A549 (cell line): ENCODE measurements around the gene RAD18. TPM values are rescaled to one million over a fixed set of nuclear protein-coding genes. Genes with fewer than 3 reads are reported as not detected.

Experiments used
- ATAC-seq, 2 experiments: fragments of 200-7000 bp in 1 of 2; fragments of >200 bp in 1 of 2; cut with Nextera tagmentation in 1 of 2; cut with Tn5 transposase in 1 of 2; 3 replicates each; pipeline versions ENCODE4 v1.8.0 to v1.9.1; 2018 to 2020; ENCODE audit warnings: mild to moderate bottlenecking in 1 of 2, moderate library complexity in 1 of 2
- CTCF ChIA-PET: fragments of 300-600 bp; sonication (Branson Sonifier 250); formaldehyde crosslinking; extraction: SDS; loops from one replicate; lab custom pipeline; 2021; ENCODE audit warnings: antibody characterized with exemption, inconsistent platforms; lab: Yijun Ruan, JAX
- POLR2A ChIA-PET: fragments of 350-600 bp; formaldehyde crosslinking; extraction: SDS; loops from one replicate; lab custom pipeline; 2021; ENCODE audit warnings: antibody characterized with exemption, inconsistent platforms; lab: Yijun Ruan, JAX
- DNase-seq, 2 experiments: peaks; one replicate each; pipeline versions ENCODE4 v3.0.0 to v3.0.0-alpha.2; 2011 to 2016; ENCODE audit warnings: low read depth in 1 of 2, low spot score in 1 of 2
- FAIRE-seq: peaks from 2 replicates; lab custom pipeline; 2011; peaks lifted over from hg19 to GRCh38; lab: Jason Lieb, UNC
- H3K27ac ChIP-seq, 2 experiments: fragments of >200 bp; sonication (Bioruptor Twin); formaldehyde crosslinking; 3 replicates each; pipeline ENCODE4 v1.5.1; 2016 to 2017
- H3K4me1 ChIP-seq: fragments of >200 bp; sonication (Bioruptor Twin); formaldehyde crosslinking; 3 replicates; pipeline ENCODE4 v1.6.1; 2016
- H3K4me2 ChIP-seq: fragments of >200 bp; sonication (Bioruptor Twin); formaldehyde crosslinking; 3 replicates; pipeline ENCODE4 v1.6.1; 2016
- H3K4me3 ChIP-seq: fragments of >200 bp; sonication (Bioruptor Twin); formaldehyde crosslinking; 3 replicates; pipeline ENCODE4 v1.5.1; 2016
- H3K9me3 ChIP-seq: fragments of >200 bp; sonication (Bioruptor Twin); formaldehyde crosslinking; 3 replicates; pipeline ENCODE4 v1.6.1; 2016
- BHLHE40 ChIP-seq: IDR thresholded peaks from 2 replicates; pipeline ENCODE4 v1.6.1; 2012; ENCODE audit warnings: low read depth, low read length, inconsistent platforms
- CEBPB ChIP-seq, 2 experiments: fragments of >200 bp in 1 of 2; sonication (Bioruptor Twin) in 1 of 2; formaldehyde crosslinking in 1 of 2; IDR thresholded peaks; 2 replicates each; pipeline ENCODE4 v1.6.1; 2012 to 2016
- EHF ChIP-seq: fragments of 250-450 bp; sonication (Bioruptor Pico); IDR thresholded peaks from 2 replicates; pipeline ENCODE4 v1.5.0; 2020; ENCODE audit warnings: mild to moderate bottlenecking
- ESRRA ChIP-seq: fragments of 150-350 bp; IDR thresholded peaks from 2 replicates; pipeline ENCODE4 v1.6.1; 2014; ENCODE audit warnings: mild to moderate bottlenecking, low read length, borderline replicate concordance
- FOXS1 ChIP-seq: fragments of 250-450 bp; sonication (Bioruptor Pico); IDR thresholded peaks from 2 replicates; pipeline ENCODE4 v1.5.0; 2020; ENCODE audit warnings: mild to moderate bottlenecking, moderate library complexity
- GATA3 ChIP-seq: IDR thresholded peaks from 2 replicates; pipeline ENCODE4 v1.6.1; 2012; ENCODE audit warnings: borderline replicate concordance
- HEYL ChIP-seq: fragments of 250-450 bp; sonication (Bioruptor Pico); IDR thresholded peaks from 2 replicates; pipeline ENCODE4 v1.8.0; 2021; ENCODE audit warnings: mild to moderate bottlenecking, moderate library complexity
- KDM1A ChIP-seq: fragments of 200-600 bp; sonication (generic); IDR thresholded peaks from 2 replicates; pipeline ENCODE4 v1.6.1; 2016; ENCODE audit warnings: low read depth, mild to moderate bottlenecking
- KDM5A ChIP-seq: fragments of 200-600 bp; sonication (generic); IDR thresholded peaks from 2 replicates; pipeline ENCODE4 v1.6.1; 2016; ENCODE audit warnings: antibody characterized with exemption, mild to moderate bottlenecking
- MAZ ChIP-seq: fragments of 150-350 bp; IDR thresholded peaks from 2 replicates; pipeline ENCODE4 v1.6.1; 2014; ENCODE audit warnings: antibody characterized with exemption, low read depth, low read length, borderline replicate concordance
- NR3C1 ChIP-seq: fragments of >200 bp; sonication (Bioruptor Twin); formaldehyde crosslinking; IDR thresholded peaks from 3 replicates; pipeline ENCODE4 v1.6.1; 2017
- PHF8 ChIP-seq: fragments of 200-600 bp; sonication (generic); IDR thresholded peaks from 2 replicates; pipeline ENCODE4 v1.6.1; 2016; ENCODE audit warnings: low read depth, mild to moderate bottlenecking, antibody characterized with exemption, moderate library complexity, borderline replicate concordance
- RARB ChIP-seq: fragments of 250-450 bp; sonication (Bioruptor Pico); IDR thresholded peaks from 2 replicates; pipeline ENCODE4 v1.8.0; 2021; ENCODE audit warnings: mild to moderate bottlenecking, moderate library complexity
- RFX5 ChIP-seq: fragments of 450-650 bp; IDR thresholded peaks from 2 replicates; pipeline ENCODE4 v1.7.1; 2014; ENCODE audit warnings: antibody characterized with exemption, mild to moderate bottlenecking, moderate library complexity
- SMC3 ChIP-seq: fragments of >200 bp; sonication (Bioruptor Twin); formaldehyde crosslinking; IDR thresholded peaks from 3 replicates; pipeline ENCODE4 v1.6.1; 2018; ENCODE audit warnings: inconsistent platforms
- TFCP2L1 ChIP-seq: fragments of 250-450 bp; sonication (Bioruptor Pico); IDR thresholded peaks from 2 replicates; pipeline ENCODE4 v1.5.0; 2021; ENCODE audit warnings: mild to moderate bottlenecking
- ZC3H11A ChIP-seq: fragments of 450-650 bp; IDR thresholded peaks from 2 replicates; pipeline ENCODE4 v1.6.1; 2014; ENCODE audit warnings: antibody characterized with exemption, mild to moderate bottlenecking
- ZSCAN20 ChIP-seq: fragments of 250-450 bp; sonication (Bioruptor Pico); IDR thresholded peaks from 2 replicates; pipeline ENCODE4 v1.8.0; 2022; ENCODE audit warnings: mild to moderate bottlenecking, moderate library complexity
- WGBS: methylation state at CpG from one replicate; pipeline ENCODE4 v1.1.6; 2017; ENCODE audit errors: missing lambda C conversion rate; 5-methylcytosine and 5-hydroxymethylcytosine counted together
- polyA plus RNA-seq, 4 experiments: library from polyadenylated mRNA; depleted of rRNA in 3 of 4; stranded (reverse); fragments of >200 nt; fragmentation: RNase III in 1 of 4; extraction: RNeasy Plus Mini Kit Qiagen cat#74134 plus additional on column Dnase treatment in 1 of 4; gene quantifications; 2 replicates in 3 of 4; 3 replicates in 1 of 4; pipeline ENCODE4 v1.2.3, GENCODE V29; 2011 to 2017
- TF ChIP-seq, protein P1 (sequence below): fragments of 200-600 bp; sonication (generic); IDR thresholded peaks from 2 replicates; pipeline ENCODE4 v1.6.1; 2016; ENCODE audit warnings: antibody characterized with exemption, mild to moderate bottlenecking, moderate library complexity
- TF ChIP-seq, protein P2 (sequence below): fragments of >200 bp; sonication (Bioruptor Twin); formaldehyde crosslinking; IDR thresholded peaks from 3 replicates; pipeline ENCODE4 v1.6.1; 2016
- TF ChIP-seq, protein P3 (sequence below): fragments of 250-450 bp; sonication (Bioruptor Pico); IDR thresholded peaks from 2 replicates; pipeline ENCODE4 v1.5.0; 2020; ENCODE audit warnings: low read depth, mild to moderate bottlenecking, moderate library complexity
- TF ChIP-seq, protein P4 (sequence below): fragments of >200 bp; sonication (Bioruptor Twin); formaldehyde crosslinking; IDR thresholded peaks from 2 replicates; pipeline ENCODE4 v1.6.1; 2016
- TF ChIP-seq, protein P5 (sequence below): fragments of 250-450 bp; sonication (Bioruptor Pico); IDR thresholded peaks from 2 replicates; pipeline ENCODE4 v1.5.0; 2021; ENCODE audit warnings: mild to moderate bottlenecking, moderate library complexity, borderline replicate concordance
- TF ChIP-seq, protein P6 (sequence below): fragments of 150-350 bp; IDR thresholded peaks from 2 replicates; pipeline ENCODE4 v1.6.1; 2014; ENCODE audit warnings: low read depth, mild to moderate bottlenecking, low read length

The RAD18 gene
- polyA plus RNA-seq, 2 of the 4 experiments (the other 2 are of a cell fraction), result 11.8 to 23.2 TPM

DNA sequence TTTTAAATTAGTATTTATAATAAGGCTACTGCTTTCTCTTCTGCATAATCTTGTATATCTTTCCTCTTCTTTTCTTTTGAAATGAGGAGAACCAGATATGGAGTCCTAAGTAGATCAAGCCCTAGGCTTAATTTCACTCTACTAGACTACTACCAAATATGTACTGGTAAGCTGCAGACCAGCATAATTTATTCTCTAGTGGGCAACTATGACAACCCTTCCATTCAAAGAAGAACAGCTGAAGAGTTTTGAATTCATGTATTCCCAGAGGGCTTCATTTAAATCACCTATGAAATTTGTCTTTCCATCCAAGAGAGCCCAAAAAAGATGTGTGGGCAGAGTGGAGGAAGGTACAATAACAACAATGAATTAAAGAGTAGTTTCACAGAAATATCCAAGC, 10.0 kb downstream of the RAD18 start:
- TF ChIP-seq SMC3, result no peak
- TF ChIP-seq, protein P1, sequence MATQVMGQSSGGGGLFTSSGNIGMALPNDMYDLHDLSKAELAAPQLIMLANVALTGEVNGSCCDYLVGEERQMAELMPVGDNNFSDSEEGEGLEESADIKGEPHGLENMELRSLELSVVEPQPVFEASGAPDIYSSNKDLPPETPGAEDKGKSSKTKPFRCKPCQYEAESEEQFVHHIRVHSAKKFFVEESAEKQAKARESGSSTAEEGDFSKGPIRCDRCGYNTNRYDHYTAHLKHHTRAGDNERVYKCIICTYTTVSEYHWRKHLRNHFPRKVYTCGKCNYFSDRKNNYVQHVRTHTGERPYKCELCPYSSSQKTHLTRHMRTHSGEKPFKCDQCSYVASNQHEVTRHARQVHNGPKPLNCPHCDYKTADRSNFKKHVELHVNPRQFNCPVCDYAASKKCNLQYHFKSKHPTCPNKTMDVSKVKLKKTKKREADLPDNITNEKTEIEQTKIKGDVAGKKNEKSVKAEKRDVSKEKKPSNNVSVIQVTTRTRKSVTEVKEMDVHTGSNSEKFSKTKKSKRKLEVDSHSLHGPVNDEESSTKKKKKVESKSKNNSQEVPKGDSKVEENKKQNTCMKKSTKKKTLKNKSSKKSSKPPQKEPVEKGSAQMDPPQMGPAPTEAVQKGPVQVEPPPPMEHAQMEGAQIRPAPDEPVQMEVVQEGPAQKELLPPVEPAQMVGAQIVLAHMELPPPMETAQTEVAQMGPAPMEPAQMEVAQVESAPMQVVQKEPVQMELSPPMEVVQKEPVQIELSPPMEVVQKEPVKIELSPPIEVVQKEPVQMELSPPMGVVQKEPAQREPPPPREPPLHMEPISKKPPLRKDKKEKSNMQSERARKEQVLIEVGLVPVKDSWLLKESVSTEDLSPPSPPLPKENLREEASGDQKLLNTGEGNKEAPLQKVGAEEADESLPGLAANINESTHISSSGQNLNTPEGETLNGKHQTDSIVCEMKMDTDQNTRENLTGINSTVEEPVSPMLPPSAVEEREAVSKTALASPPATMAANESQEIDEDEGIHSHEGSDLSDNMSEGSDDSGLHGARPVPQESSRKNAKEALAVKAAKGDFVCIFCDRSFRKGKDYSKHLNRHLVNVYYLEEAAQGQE, result no peak
- TF ChIP-seq ESRRA, result no peak
- TF ChIP-seq, protein P2, sequence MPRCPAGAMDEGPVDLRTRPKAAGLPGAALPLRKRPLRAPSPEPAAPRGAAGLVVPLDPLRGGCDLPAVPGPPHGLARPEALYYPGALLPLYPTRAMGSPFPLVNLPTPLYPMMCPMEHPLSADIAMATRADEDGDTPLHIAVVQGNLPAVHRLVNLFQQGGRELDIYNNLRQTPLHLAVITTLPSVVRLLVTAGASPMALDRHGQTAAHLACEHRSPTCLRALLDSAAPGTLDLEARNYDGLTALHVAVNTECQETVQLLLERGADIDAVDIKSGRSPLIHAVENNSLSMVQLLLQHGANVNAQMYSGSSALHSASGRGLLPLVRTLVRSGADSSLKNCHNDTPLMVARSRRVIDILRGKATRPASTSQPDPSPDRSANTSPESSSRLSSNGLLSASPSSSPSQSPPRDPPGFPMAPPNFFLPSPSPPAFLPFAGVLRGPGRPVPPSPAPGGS, result no peak
- no peak for TF ChIP-seq CEBPB (IDR thresholded peaks at IDR 0.05)
- no peak for TF ChIP-seq FOXS1 (CRISPR knock-in tag)
- TF ChIP-seq KDM5A, result no peak
- TF ChIP-seq RFX5, result no peak
- TF ChIP-seq, protein P3, sequence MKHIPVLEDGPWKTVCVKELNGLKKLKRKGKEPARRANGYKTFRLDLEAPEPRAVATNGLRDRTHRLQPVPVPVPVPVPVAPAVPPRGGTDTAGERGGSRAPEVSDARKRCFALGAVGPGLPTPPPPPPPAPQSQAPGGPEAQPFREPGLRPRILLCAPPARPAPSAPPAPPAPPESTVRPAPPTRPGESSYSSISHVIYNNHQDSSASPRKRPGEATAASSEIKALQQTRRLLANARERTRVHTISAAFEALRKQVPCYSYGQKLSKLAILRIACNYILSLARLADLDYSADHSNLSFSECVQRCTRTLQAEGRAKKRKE (CRISPR knock-in tag), result no peak
- TF ChIP-seq ZC3H11A, result no peak
- no peak for TF ChIP-seq GATA3
- no peak for TF ChIP-seq HEYL (CRISPR knock-in tag)
- H3K9me3 ChIP-seq, result no peaks in the 10 kb centered on the region
- no peak for DNase-seq
- H3K27ac ChIP-seq, result no peak overlapping the region
- FAIRE-seq, result no peak
- CTCF ChIA-PET, result interaction anchor here (1.3 to 2.1 kb wide), 2 partner anchors 15 to 184 kb away, joined by 4 to 6 read pairs; partner anchors contain the start of gene OXTR
- ATAC-seq, result no peak
- POLR2A ChIA-PET, result no interaction called here
- no peak overlapping the region for H3K4me3 ChIP-seq
- no peak overlapping the region for H3K4me2 ChIP-seq
- H3K4me1 ChIP-seq, result no peaks in the 10 kb centered on the region

DNA sequence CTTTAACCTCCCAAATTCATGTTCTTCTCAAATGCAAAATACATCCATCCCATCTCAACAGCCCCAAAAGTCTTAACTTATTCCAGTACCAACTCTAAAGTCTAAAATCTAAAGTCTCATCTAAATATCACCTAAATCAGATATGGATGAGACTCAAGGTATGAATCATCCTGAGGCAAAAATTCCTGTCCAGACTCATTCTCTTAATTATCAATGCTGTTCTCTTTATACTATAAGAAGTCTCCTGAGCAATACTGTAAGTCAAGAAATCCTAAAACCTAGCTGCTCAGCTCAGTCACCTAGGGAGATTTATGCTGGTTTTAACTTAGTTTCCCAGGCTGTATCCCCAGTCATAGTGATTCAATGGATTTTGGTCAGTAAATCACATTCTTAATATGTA, 11.1 kb downstream of the RAD18 start:
- no peak overlapping the region for H3K27ac ChIP-seq
- CTCF ChIA-PET, result interaction anchor here (0.9 to 2.4 kb wide), 2 partner anchors 22 to 183 kb away, joined by 3 to 10 read pairs; partner anchors contain the start of gene OXTR

DNA sequence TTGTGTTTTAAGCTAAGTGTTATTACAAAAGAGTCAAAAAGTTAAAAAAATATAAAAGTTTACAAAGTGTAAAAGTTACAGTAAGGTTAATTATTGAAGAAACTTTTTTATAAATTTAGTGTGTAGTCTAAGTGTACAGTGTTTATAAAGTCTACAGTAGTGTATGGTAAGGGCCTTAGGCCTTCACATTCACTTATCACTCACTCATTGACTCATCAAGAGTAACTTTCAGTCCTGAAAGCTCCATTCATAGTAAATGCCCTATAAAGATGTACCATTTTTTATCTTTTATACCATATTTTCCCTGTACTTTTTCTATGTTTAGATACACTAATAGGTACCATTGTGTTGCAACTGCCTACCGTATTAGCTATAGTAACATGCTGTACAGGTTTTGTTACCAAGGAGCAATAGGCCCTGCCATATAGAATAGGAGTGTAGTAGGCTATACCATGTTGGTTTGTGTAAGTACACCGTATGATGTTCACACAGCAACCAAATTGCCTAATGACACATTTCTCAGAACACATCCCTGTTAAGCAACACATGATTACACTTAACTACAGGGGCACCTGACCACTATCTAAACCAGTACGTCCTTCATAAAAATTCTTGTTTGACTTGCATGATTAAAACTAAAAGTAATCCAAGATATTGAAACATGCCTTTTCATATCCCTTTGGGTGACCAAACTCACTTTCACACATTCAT, 17.2 kb downstream of the RAD18 start:
- 63% methylated on average over 3 of the region's 3 CpGs for WGBS
- Histone ChIP-seq H3K4me2 (no peak overlapping the region), H3K9me3 (peaks cover 20% of the 10 kb centered on the region), H3K4me3 (no peak overlapping the region), H3K27ac (no peak overlapping the region), H3K4me1 (no peaks in the 10 kb centered on the region)
- DNase-seq (no peak), FAIRE-seq (no peak), ATAC-seq (no peak)
- no peak for TF ChIP-seq ZSCAN20 (CRISPR knock-in tag)
- TF ChIP-seq, protein P4, sequence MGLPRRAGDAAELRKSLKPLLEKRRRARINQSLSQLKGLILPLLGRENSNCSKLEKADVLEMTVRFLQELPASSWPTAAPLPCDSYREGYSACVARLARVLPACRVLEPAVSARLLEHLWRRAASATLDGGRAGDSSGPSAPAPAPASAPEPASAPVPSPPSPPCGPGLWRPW, result no peak
- no peak for TF ChIP-seq MAZ
- no peak for TF ChIP-seq KDM1A
- TF ChIP-seq, protein P5, sequence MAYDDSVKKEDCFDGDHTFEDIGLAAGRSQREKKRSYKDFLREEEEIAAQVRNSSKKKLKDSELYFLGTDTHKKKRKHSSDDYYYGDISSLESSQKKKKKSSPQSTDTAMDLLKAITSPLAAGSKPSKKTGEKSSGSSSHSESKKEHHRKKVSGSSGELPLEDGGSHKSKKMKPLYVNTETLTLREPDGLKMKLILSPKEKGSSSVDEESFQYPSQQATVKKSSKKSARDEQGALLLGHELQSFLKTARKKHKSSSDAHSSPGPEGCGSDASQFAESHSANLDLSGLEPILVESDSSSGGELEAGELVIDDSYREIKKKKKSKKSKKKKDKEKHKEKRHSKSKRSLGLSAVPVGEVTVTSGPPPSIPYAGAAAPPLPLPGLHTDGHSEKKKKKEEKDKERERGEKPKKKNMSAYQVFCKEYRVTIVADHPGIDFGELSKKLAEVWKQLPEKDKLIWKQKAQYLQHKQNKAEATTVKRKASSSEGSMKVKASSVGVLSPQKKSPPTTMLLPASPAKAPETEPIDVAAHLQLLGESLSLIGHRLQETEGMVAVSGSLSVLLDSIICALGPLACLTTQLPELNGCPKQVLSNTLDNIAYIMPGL, result no peak
- no peak for TF ChIP-seq TFCP2L1 (CRISPR knock-in tag)
- no peak for TF ChIP-seq EHF (CRISPR knock-in tag)
- TF ChIP-seq FOXS1 (CRISPR knock-in tag), result no peak
- POLR2A ChIA-PET, result no interaction called here
- CTCF ChIA-PET, result interaction anchor here (1.6 to 2.8 kb wide), 2 partner anchors 11 to 176 kb away, joined by 6 to 13 read pairs; partner anchors contain the start of gene OXTR

More for the DNA sequence above, 11.1 kb downstream of the RAD18 start:
- no peak for ATAC-seq
- POLR2A ChIA-PET, result no interaction called here
- H3K4me2 ChIP-seq, result no peak overlapping the region
- FAIRE-seq, result no peak
- H3K4me3 ChIP-seq, result no peak overlapping the region
- H3K9me3 ChIP-seq, result no peaks in the 10 kb centered on the region
- DNase-seq, result no peak
- H3K4me1 ChIP-seq, result no peaks in the 10 kb centered on the region
- TF ChIP-seq PHF8, result no peak
- TF ChIP-seq, protein P6, sequence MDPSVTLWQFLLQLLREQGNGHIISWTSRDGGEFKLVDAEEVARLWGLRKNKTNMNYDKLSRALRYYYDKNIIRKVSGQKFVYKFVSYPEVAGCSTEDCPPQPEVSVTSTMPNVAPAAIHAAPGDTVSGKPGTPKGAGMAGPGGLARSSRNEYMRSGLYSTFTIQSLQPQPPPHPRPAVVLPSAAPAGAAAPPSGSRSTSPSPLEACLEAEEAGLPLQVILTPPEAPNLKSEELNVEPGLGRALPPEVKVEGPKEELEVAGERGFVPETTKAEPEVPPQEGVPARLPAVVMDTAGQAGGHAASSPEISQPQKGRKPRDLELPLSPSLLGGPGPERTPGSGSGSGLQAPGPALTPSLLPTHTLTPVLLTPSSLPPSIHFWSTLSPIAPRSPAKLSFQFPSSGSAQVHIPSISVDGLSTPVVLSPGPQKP, result no peak
- TF ChIP-seq NR3C1, result no peak
- TF ChIP-seq RARB (CRISPR knock-in tag), result no peak
- no peak for TF ChIP-seq BHLHE40
